Nephron progenitor cell (in vitro differentiated cells): ENCODE results near the gene STYXL1.

ENCODE experiments used
- DNase-seq: peaks from one replicate; pipeline ENCODE4 v3.0.0; 2021
- H3K27ac Mint-ChIP-seq: 2 replicates; pipeline ENCODE4 v1.8.0; 2021; ENCODE audit warnings: mild to moderate bottlenecking, moderate library complexity, mixed read lengths
- H3K27me3 Mint-ChIP-seq: 2 replicates; pipeline ENCODE4 v1.8.0; 2021; ENCODE audit warnings: mild to moderate bottlenecking, low read depth, mixed read lengths; ENCODE audit not compliant: poor library complexity
- H3K36me3 Mint-ChIP-seq: 2 replicates; pipeline ENCODE4 v1.8.0; 2021; ENCODE audit warnings: low read depth, mixed read lengths
- H3K4me1 Mint-ChIP-seq: 2 replicates; pipeline ENCODE4 v1.8.0; 2021; ENCODE audit warnings: mixed read lengths
- H3K4me3 Mint-ChIP-seq: 2 replicates; pipeline ENCODE4 v1.8.0; 2021; ENCODE audit warnings: mild to moderate bottlenecking, moderate library complexity, mixed read lengths
- H3K9me3 Mint-ChIP-seq: 2 replicates; pipeline ENCODE4 v1.8.0; 2021; ENCODE audit warnings: mild to moderate bottlenecking, moderate library complexity, mixed read lengths
- CTCF ChIP-seq: fragments of 200-600 bp; sonication (generic); IDR thresholded peaks from 2 replicates; pipeline ENCODE4 v1.5.0; 2021; ENCODE audit warnings: antibody characterized with exemption

Gene STYXL1

GRCh38 chr7:76002139-76002538 lies 45.7 kb downstream of the STYXL1 start:
- no peak for TF ChIP-seq CTCF
- Mint-ChIP-seq H3K4me1 (no peaks in the 10 kb centered on the region), H3K27ac (peak overlapping the region; percentile 36), H3K27me3 (no peaks in the 10 kb centered on the region), H3K36me3 (peaks cover 47% of the 10 kb centered on the region), H3K9me3 (no peaks in the 10 kb centered on the region), H3K4me3 (no peak overlapping the region)
- no peak for DNase-seq

- DNase-seq = no peak
- Mint-ChIP-seq H3K27me3 (no peaks in the 10 kb centered on the region), H3K36me3 (peaks cover 62% of the 10 kb centered on the region), H3K4me1 (no peaks in the 10 kb centered on the region), H3K4me3 (no peak overlapping the region), H3K9me3 (no peaks in the 10 kb centered on the region), H3K27ac (no peak overlapping the region)
- no peak for TF ChIP-seq CTCF
These were observed 47.2 kb downstream of the STYXL1 start for GRCh38 chr7:76000566-76000965.

GRCh38 chr7:75998038-75998437 lies 49.8 kb downstream of the STYXL1 start:
- Mint-ChIP-seq H3K9me3 (no peaks in the 10 kb centered on the region), H3K27me3 (no peaks in the 10 kb centered on the region), H3K4me1 (peaks cover 8% of the 10 kb centered on the region), H3K36me3 (peaks cover 50% of the 10 kb centered on the region), H3K27ac (no peak overlapping the region), H3K4me3 (no peak overlapping the region)
- no peak for DNase-seq
- TF ChIP-seq CTCF = no peak

DNA sequence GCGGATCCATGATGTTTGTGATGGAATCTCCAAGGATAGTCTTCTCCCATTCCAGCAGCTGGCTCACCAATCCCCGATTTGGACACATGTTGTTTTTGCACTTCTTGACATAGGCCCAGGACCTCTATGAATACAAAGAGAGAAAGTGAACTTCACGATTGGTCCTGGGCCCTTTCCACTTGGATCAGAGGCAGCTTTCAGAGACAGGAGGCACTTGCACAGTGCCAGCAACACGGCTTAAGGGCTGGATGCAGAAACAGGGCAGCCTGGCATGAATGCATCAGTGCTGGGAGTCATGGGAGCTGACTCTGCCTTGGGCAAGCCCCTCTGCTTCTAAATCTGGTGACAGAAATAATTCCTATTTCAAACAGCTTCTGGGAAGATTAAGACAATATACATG lies 51.3 kb downstream of the STYXL1 start:
- Mint-ChIP-seq H3K27ac (no peak overlapping the region), H3K36me3 (peaks cover 41% of the 10 kb centered on the region), H3K4me3 (no peak overlapping the region), H3K9me3 (no peaks in the 10 kb centered on the region), H3K4me1 (peaks cover 10% of the 10 kb centered on the region), H3K27me3 (no peaks in the 10 kb centered on the region)
- no peak for TF ChIP-seq CTCF
- no peak for DNase-seq

DNA sequence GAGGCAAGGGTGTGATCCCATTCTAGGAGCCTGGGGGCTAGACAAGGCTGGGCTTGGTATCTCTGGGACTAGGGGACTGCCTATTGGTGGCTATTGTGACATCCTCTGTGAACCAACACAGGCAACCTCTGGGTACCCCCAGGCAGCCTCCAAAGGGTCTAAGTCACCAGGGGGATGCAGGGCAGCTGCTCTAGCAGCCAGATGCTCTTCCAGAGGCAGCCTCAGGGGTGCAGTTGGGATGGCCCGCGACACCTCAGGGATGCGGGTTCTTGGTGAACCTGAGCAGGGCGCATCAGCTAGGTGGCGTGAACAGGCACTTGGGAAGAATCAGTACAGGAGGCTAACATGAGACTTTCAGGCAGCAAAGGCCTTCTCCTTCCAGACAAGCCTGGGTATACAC lies 51.8 kb downstream of the STYXL1 start:
- H3K27me3 Mint-ChIP-seq = no peaks in the 10 kb centered on the region
- no peak overlapping the region for H3K4me3 Mint-ChIP-seq
- no peak for TF ChIP-seq CTCF
- H3K36me3 Mint-ChIP-seq = peaks cover 41% of the 10 kb centered on the region
- H3K27ac Mint-ChIP-seq = no peak overlapping the region
- H3K9me3 Mint-ChIP-seq = no peaks in the 10 kb centered on the region
- no peak for DNase-seq
- H3K4me1 Mint-ChIP-seq = peaks cover 14% of the 10 kb centered on the region

- TF ChIP-seq CTCF = no peak
- Mint-ChIP-seq H3K4me1 (peaks cover 24% of the 10 kb centered on the region), H3K27me3 (no peaks in the 10 kb centered on the region), H3K4me3 (peak overlapping the region; percentile 81), H3K9me3 (no peaks in the 10 kb centered on the region), H3K36me3 (peaks cover 41% of the 10 kb centered on the region), H3K27ac (no peak overlapping the region)
- no peak for DNase-seq
These were observed 52.7 kb downstream of the STYXL1 start for GRCh38 chr7:75995052-75995471.
